HEK293 (cell line): ENCODE measurements around the gene SMURF1.

ENCODE experiments used
- CTCF ChIA-PET: fragments of 350-600 bp; formaldehyde crosslinking; extraction: SDS; loops from one replicate; lab custom pipeline; 2021; ENCODE audit warnings: antibody characterized with exemption; lab: Yijun Ruan, JAX
- POLR2A ChIA-PET: fragments of 300-600 bp; formaldehyde crosslinking; extraction: SDS; loops from one replicate; lab custom pipeline; 2020; ENCODE audit warnings: antibody characterized with exemption, inconsistent platforms; lab: Yijun Ruan, JAX
- H3K27ac ChIP-seq: fragments of 200-500 bp; sonication (Bioruptor generic); 2 replicates; pipeline ENCODE4 v1.5.1; 2014; ENCODE audit warnings: low read depth, low read length, control low read depth, inconsistent platforms; ENCODE audit errors: extremely low read depth
- H3K36me3 ChIP-seq, 2 experiments: fragments of 200-500 bp in 1 of 2; sonication (Bioruptor generic) in 1 of 2; 1 replicate in 1 of 2; 2 replicates in 1 of 2; pipeline ENCODE4 v1.5.1; 2014 to 2017; ENCODE audit warnings: inconsistent platforms in 2 of 2, low read length in 2 of 2; ENCODE audit not compliant: control insufficient read depth in 2 of 2, insufficient read depth in 1 of 2
- H3K4me1 ChIP-seq: fragments of 200-500 bp; sonication (Bioruptor generic); 2 replicates; pipeline ENCODE4 v1.5.1; 2014; ENCODE audit warnings: mild to moderate bottlenecking, low read length, inconsistent platforms; ENCODE audit not compliant: control insufficient read depth, insufficient read depth
- H3K4me3 ChIP-seq: 2 replicates; pipeline ENCODE4 v1.5.1; 2011; ENCODE audit warnings: low read depth, mild to moderate bottlenecking, control low read depth, low read length, moderate library complexity
- H3K9me3 ChIP-seq: fragments of 200-500 bp; sonication (Bioruptor generic); 2 replicates; pipeline ENCODE4 v1.5.1; 2014; ENCODE audit warnings: low read depth, low read length, inconsistent platforms; ENCODE audit not compliant: control insufficient read depth, insufficient read depth
- AEBP2 ChIP-seq: fragments of 450-650 bp; formaldehyde crosslinking; IDR thresholded peaks from 2 replicates; pipeline ENCODE4 v1.5.1; 2016; ENCODE audit warnings: missing biosample characterization, missing genetic modification characterization, borderline replicate concordance
- BCL6B ChIP-seq: fragments of 450-650 bp; formaldehyde crosslinking; IDR thresholded peaks from 2 replicates; pipeline ENCODE4 v1.5.1; 2017; ENCODE audit warnings: missing biosample characterization, missing genetic modification characterization
- GFI1B ChIP-seq: fragments of 450-650 bp; formaldehyde crosslinking; IDR thresholded peaks from 2 replicates; pipeline ENCODE4 v1.5.1; 2016; ENCODE audit warnings: missing biosample characterization, missing genetic modification characterization
- OSR2 ChIP-seq: fragments of 450-650 bp; formaldehyde crosslinking; IDR thresholded peaks from 2 replicates; pipeline ENCODE4 v1.5.1; 2016; ENCODE audit warnings: missing biosample characterization, missing genetic modification characterization
- TSHZ1 ChIP-seq: fragments of 450-650 bp; formaldehyde crosslinking; IDR thresholded peaks from 2 replicates; pipeline ENCODE4 v1.5.1; 2016; ENCODE audit warnings: missing biosample characterization, missing genetic modification characterization, borderline replicate concordance
- ZNF10 ChIP-seq: fragments of 450-650 bp; formaldehyde crosslinking; IDR thresholded peaks from 2 replicates; pipeline ENCODE4 v1.5.1; 2017; ENCODE audit warnings: missing biosample characterization, missing genetic modification characterization
- ZNF138 ChIP-seq: fragments of 450-650 bp; formaldehyde crosslinking; IDR thresholded peaks from 2 replicates; pipeline ENCODE4 v1.5.1; 2016; ENCODE audit warnings: missing biosample characterization, missing genetic modification characterization, borderline replicate concordance
- ZNF18 ChIP-seq: fragments of 450-650 bp; formaldehyde crosslinking; IDR thresholded peaks from 2 replicates; pipeline ENCODE4 v1.5.1; 2016; ENCODE audit warnings: missing biosample characterization, missing genetic modification characterization
- ZNF202 ChIP-seq: fragments of 450-650 bp; formaldehyde crosslinking; IDR thresholded peaks from 2 replicates; pipeline ENCODE4 v1.5.1; 2016; ENCODE audit warnings: missing biosample characterization, missing genetic modification characterization, borderline replicate concordance
- ZNF214 ChIP-seq: fragments of 450-650 bp; formaldehyde crosslinking; IDR thresholded peaks from 2 replicates; pipeline ENCODE4 v1.5.1; 2017; ENCODE audit warnings: missing biosample characterization, mild to moderate bottlenecking, missing genetic modification characterization, borderline replicate concordance
- ZNF37A ChIP-seq: fragments of 450-650 bp; IDR thresholded peaks from 2 replicates; pipeline ENCODE4 v1.5.1; 2018; ENCODE audit warnings: missing biosample characterization, missing genetic modification characterization
- ZNF423 ChIP-seq: fragments of 450-650 bp; formaldehyde crosslinking; IDR thresholded peaks from 2 replicates; pipeline ENCODE4 v1.5.1; 2016; ENCODE audit warnings: missing biosample characterization, missing genetic modification characterization
- ZNF514 ChIP-seq: fragments of 450-650 bp; formaldehyde crosslinking; IDR thresholded peaks from 2 replicates; pipeline ENCODE4 v1.5.1; 2016; ENCODE audit warnings: missing biosample characterization, missing genetic modification characterization
- ZNF529 ChIP-seq: fragments of 450-650 bp; formaldehyde crosslinking; IDR thresholded peaks from 2 replicates; pipeline ENCODE4 v1.5.1; 2017; ENCODE audit warnings: missing genetic modification characterization, missing biosample characterization; ENCODE audit not compliant: insufficient replicate concordance
- ZNF624 ChIP-seq: fragments of 450-650 bp; formaldehyde crosslinking; IDR thresholded peaks from 2 replicates; pipeline ENCODE4 v1.5.1; 2017; ENCODE audit warnings: missing biosample characterization, missing genetic modification characterization
- ZNF629 ChIP-seq: fragments of 450-650 bp; formaldehyde crosslinking; IDR thresholded peaks from 2 replicates; pipeline ENCODE4 v1.5.1; 2017; ENCODE audit warnings: missing biosample characterization, missing genetic modification characterization
- ZNF645 ChIP-seq: fragments of 450-650 bp; formaldehyde crosslinking; IDR thresholded peaks from 2 replicates; pipeline ENCODE4; 2016; ENCODE audit warnings: missing biosample characterization, missing genetic modification characterization
- ZSCAN5A ChIP-seq: fragments of 450-650 bp; formaldehyde crosslinking; IDR thresholded peaks from 2 replicates; pipeline ENCODE4 v1.5.1; 2016; ENCODE audit warnings: missing biosample characterization, missing genetic modification characterization

Gene SMURF1

GRCh38 chr7:99121496-99122021, 22.3 kb downstream of the SMURF1 start (continued):
- no peak for TF ChIP-seq ZNF18 (tag by site-specific recombination)

- H3K9me3 ChIP-seq, result no peaks in the 10 kb centered on the region
- no peak overlapping the region for H3K27ac ChIP-seq
- no peaks in the 10 kb centered on the region for H3K36me3 ChIP-seq
- H3K4me3 ChIP-seq, result no peak overlapping the region
- no peaks in the 10 kb centered on the region for H3K4me1 ChIP-seq
- ChIA-PET POLR2A (interaction anchor here (1.3 kb wide), 1 partner anchor 21 kb away, joined by 6 read pairs; no protein-coding TSS in a partner anchor), CTCF (interaction anchor here (0.7 to 1.4 kb wide), 3 partner anchors 15 to 60 kb away, joined by 3 to 5 read pairs (median 4); no protein-coding TSS in a partner anchor)
- no peak for TF ChIP-seq ZNF624
- TF ChIP-seq ZSCAN5A (tag by site-specific recombination), result no peak
- no peak for TF ChIP-seq OSR2 (tag by site-specific recombination)
- no peak for TF ChIP-seq AEBP2
- TF ChIP-seq ZNF514 (tag by site-specific recombination), result no peak
- no peak for TF ChIP-seq ZNF645 (tag by site-specific recombination)
- no peak for TF ChIP-seq GFI1B (tag by site-specific recombination)
- no peak for TF ChIP-seq ZNF138 (tag by site-specific recombination)
- no peak for TF ChIP-seq TSHZ1
Observed at GRCh38 chr7:99120916-99121315, 23.0 kb downstream of the SMURF1 start.

- H3K27ac ChIP-seq, result no peak overlapping the region
- no peaks in the 10 kb centered on the region for H3K4me1 ChIP-seq
- CTCF ChIA-PET, result interaction anchor here (0.7 to 1.4 kb wide), 2 partner anchors 16 to 59 kb away, joined by 3 to 5 read pairs; no protein-coding TSS in a partner anchor
- POLR2A ChIA-PET, result interaction anchor here (1.3 kb wide), 1 partner anchor 22 kb away, joined by 6 read pairs; no protein-coding TSS in a partner anchor
- H3K9me3 ChIP-seq, result no peaks in the 10 kb centered on the region
- H3K4me3 ChIP-seq, result no peak overlapping the region
- H3K36me3 ChIP-seq, result no peaks in the 10 kb centered on the region
- TF ChIP-seq AEBP2 (no peak), ZNF10 (no peak), ZNF37A (no peak), ZNF423 (tag by site-specific recombination) (no peak), ZNF202 (tag by site-specific recombination) (no peak), ZNF214 (tag by site-specific recombination) (no peak), ZNF629 (tag by site-specific recombination) (no peak), BCL6B (tag by site-specific recombination) (no peak), ZNF529 (tag by site-specific recombination) (no peak)
Observed at GRCh38 chr7:99120501-99120900, 23.4 kb downstream of the SMURF1 start.
